Neutrophil (primary cell): ENCODE data around the gene PSRC1.

Experiments used
- H3K27ac ChIP-seq: fragments of 200-600 bp; sonication (generic); 2 replicates; pipeline ENCODE4 v1.5.1; 2016; ENCODE audit warnings: mild to moderate bottlenecking, moderate library complexity
- H3K27me3 ChIP-seq: fragments of 200-600 bp; sonication (generic); 2 replicates; pipeline ENCODE4 v1.6.0; 2016; ENCODE audit warnings: mild to moderate bottlenecking
- H3K36me3 ChIP-seq: fragments of 200-600 bp; sonication (generic); 2 replicates; pipeline ENCODE4 v1.5.1; 2017
- H3K4me1 ChIP-seq, 2 experiments: fragments of 200-600 bp in 1 of 2; sonication (generic) in 1 of 2; 1 replicate in 1 of 2; 2 replicates in 1 of 2; pipeline versions ENCODE4 v1.5.1 to v1.6.1; 2013 to 2016; ENCODE audit warnings: low read depth in 1 of 2, low read length in 1 of 2, mild to moderate bottlenecking in 1 of 2, moderate library complexity in 1 of 2; ENCODE audit not compliant: control insufficient read depth in 1 of 2, insufficient read depth in 1 of 2
- H3K4me3 ChIP-seq, 2 experiments: fragments of 200-600 bp in 1 of 2; sonication (generic) in 1 of 2; 1 replicate in 1 of 2; 2 replicates in 1 of 2; pipeline ENCODE4 v1.5.1; 2013 to 2016; ENCODE audit warnings: low read depth in 1 of 2, low read length in 1 of 2, mild to moderate bottlenecking in 1 of 2, moderate library complexity in 1 of 2
- H3K9me3 ChIP-seq: fragments of 200-600 bp; sonication (generic); 2 replicates; pipeline ENCODE4 v1.5.1; 2016
- CTCF ChIP-seq: fragments of 200-600 bp; sonication (generic); IDR thresholded peaks from 2 replicates; pipeline ENCODE4 v1.5.1; 2016; ENCODE audit warnings: antibody characterized with exemption

Gene PSRC1

GRCh38 chr1:109241841-109242345, 41.1 kb downstream of the PSRC1 start:
- Histone ChIP-seq H3K27me3 (peaks cover 58% of the 10 kb centered on the region), H3K4me1 (no peaks in the 10 kb centered on the region), H3K27ac (no peak overlapping the region), H3K4me3 (no peak overlapping the region), H3K36me3 (peaks cover 32% of the 10 kb centered on the region), H3K9me3 (no peaks in the 10 kb centered on the region)
- TF ChIP-seq CTCF: no peak

GRCh38 chr1:109241344-109241743, 41.6 kb downstream of the PSRC1 start:
- no peak for TF ChIP-seq CTCF
- Histone ChIP-seq H3K27ac (no peak overlapping the region), H3K27me3 (peaks cover 52% of the 10 kb centered on the region)

DNA sequence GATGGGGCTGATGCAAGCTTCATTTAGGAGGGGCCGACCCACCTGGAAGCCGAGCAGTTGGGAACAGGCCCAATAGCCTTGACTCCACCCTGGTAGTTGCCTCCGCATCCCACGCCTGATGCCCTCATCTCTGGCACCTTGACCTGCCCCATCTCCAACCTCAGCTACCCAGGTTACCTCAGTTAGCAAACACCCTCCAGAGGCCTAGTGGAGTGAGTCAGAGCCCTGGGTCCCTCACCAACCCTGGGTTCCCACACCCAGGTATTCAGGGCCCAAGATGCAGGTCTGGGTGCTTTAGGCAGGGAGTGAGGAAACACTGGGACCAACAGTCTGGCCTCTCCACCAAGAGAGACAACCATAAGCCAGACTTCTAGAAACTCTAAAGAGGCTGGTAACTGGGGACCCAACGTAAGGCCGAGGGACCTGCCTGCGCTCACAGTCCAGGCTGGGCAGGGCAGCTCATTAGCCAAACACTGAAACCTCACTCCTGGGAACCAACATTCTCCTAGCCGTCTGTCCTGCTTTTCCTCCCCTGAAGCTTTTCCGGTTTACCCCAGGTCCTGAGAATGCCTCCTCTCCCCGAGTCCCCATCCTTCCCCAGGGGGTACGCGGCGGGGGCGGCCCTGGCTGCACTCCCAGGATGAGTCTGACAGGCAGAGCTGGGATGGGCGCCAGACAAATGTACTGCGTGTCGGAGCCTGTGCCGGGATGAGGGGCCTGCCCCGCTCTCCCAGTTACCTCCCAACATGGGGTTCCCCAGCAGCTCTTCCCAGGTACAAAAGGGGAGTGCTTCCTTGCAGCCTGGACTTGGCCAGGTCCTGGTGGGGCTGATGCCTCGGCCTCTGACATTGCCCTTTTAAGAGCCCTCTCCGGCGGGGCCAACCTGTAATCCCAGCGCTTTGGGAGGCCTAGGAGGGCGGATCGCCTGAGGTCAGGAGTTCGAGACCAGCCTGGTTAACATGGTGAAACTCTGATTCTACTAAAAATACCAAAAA, 42.5 kb downstream of the PSRC1 start:
- no peak for TF ChIP-seq CTCF
- no peak overlapping the region for H3K27ac ChIP-seq
- H3K36me3 ChIP-seq: peaks cover 46% of the 10 kb centered on the region

More at GRCh38 chr1:109241344-109241743, 41.6 kb downstream of the PSRC1 start:
- Histone ChIP-seq H3K9me3 (no peaks in the 10 kb centered on the region), H3K4me3 (no peak overlapping the region), H3K36me3 (peaks cover 37% of the 10 kb centered on the region), H3K4me1 (no peaks in the 10 kb centered on the region)

GRCh38 chr1:109239409-109240068, 43.4 kb downstream of the PSRC1 start:
- H3K9me3 ChIP-seq: no peaks in the 10 kb centered on the region
- no peaks in the 10 kb centered on the region for H3K4me1 ChIP-seq
- H3K4me3 ChIP-seq: no peak overlapping the region
- peaks cover 44% of the 10 kb centered on the region for H3K27me3 ChIP-seq
- no peak for TF ChIP-seq CTCF
- no peak overlapping the region for H3K27ac ChIP-seq
- H3K36me3 ChIP-seq: peaks cover 55% of the 10 kb centered on the region

More for the DNA sequence above, 42.5 kb downstream of the PSRC1 start:
- H3K4me1 ChIP-seq: no peaks in the 10 kb centered on the region
- no peaks in the 10 kb centered on the region for H3K9me3 ChIP-seq
- H3K4me3 ChIP-seq: no peak overlapping the region
- peaks cover 44% of the 10 kb centered on the region for H3K27me3 ChIP-seq

DNA sequence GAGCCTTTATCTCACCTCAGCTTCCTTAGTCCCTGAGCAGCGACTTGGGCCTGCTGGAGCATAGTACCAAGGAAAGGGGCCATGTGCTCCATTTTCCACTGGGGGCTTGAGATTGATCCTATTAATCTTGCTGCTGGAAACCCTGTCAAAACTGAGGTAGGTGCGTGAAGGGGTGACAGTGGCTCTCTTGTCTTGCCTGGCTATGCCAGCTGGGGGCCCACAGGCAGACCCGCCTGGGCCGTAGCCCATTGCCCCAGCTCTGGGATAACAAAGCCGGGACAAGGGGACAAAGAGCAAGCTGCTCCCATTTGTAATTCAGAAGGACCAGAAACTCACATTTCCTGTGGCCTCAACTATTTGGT, 43.9 kb downstream of the PSRC1 start:
- Histone ChIP-seq H3K9me3 (no peaks in the 10 kb centered on the region), H3K27me3 (peaks cover 40% of the 10 kb centered on the region), H3K4me3 (no peak overlapping the region), H3K27ac (no peak overlapping the region), H3K4me1 (no peaks in the 10 kb centered on the region), H3K36me3 (peaks cover 58% of the 10 kb centered on the region)
- TF ChIP-seq CTCF: no peak
